ENCODE results near the gene SRGAP3. TPM values are rescaled to one million over a fixed set of nuclear protein-coding genes. Genes with fewer than 3 reads are reported as not detected.
A peak's percentile ranks its signal among the peaks of the same experiment; 100 is the strongest.

Gene SRGAP3
- total RNA-seq, 5 donors from 2014 or later (not counting 1 experiment from before 2014, with no cell fraction given), result 1.4 to 4.4 (median 2.8) TPM

- Histone ChIP-seq H3K27me3 (replicated peaks in 1 of 2; ENCODE audit: control insufficient read depth in 2 of 2, extremely low read depth in 1 of 2, insufficient read depth in 2 of 2, low read length in 1 of 2) (no peaks in the 10 kb centered on the region), H3K27ac (ENCODE audit: low read length) (no peak overlapping the region), H3K4me1 (ENCODE audit: control insufficient read depth in 1 of 2, extremely low read depth in 1 of 2, insufficient read depth in 2 of 2, low read length in 2 of 2) (no peaks in the 10 kb centered on the region), H3K4me3 (ENCODE audit: control insufficient read depth in 1 of 2, extremely low read depth in 1 of 2, low read length in 1 of 2) (no peak overlapping the region), H3K36me3 (ENCODE audit: control insufficient read depth in 2 of 2, extremely low read depth in 1 of 2, insufficient read depth in 1 of 2, low read length in 1 of 2) (peaks cover 0 to 14% of the 10 kb centered on the region in 2 donors), H3K9me3 (no peaks in the 10 kb centered on the region)
- ATAC-seq (replicated peaks in 1 of 4) (no peak), DNase-seq (no peak)
- peaks cover 4 to 30% (median 26%) of the 10 kb centered on the region in 3 donors for H3K4me1 Mint-ChIP-seq
- peaks cover 39% of the 10 kb centered on the region for H3K36me3 Mint-ChIP-seq
- H3K27ac Mint-ChIP-seq, result no peak overlapping the region
- no peaks in the 10 kb centered on the region for H3K27me3 Mint-ChIP-seq
- H3K4me3 Mint-ChIP-seq, result no peak overlapping the region
- H3K9me3 Mint-ChIP-seq, result no peaks in the 10 kb centered on the region
- POLR2A ChIA-PET, result no interaction called here
- CTCF ChIA-PET, result interaction anchor here in 1 of 2 donors (0.7 kb wide), 1 partner anchor 349 kb away, joined by 3 read pairs; no protein-coding TSS in a partner anchor
Observed at GRCh38 chr3:8953313-8953712, 296.1 kb downstream of the SRGAP3 start.

- Histone ChIP-seq H3K27ac (ENCODE audit: low read length) (no peak overlapping the region), H3K9me3 (no peaks in the 10 kb centered on the region), H3K27me3 (replicated peaks in 1 of 2; ENCODE audit: control insufficient read depth in 2 of 2, extremely low read depth in 1 of 2, insufficient read depth in 2 of 2, low read length in 1 of 2) (no peaks in the 10 kb centered on the region), H3K36me3 (ENCODE audit: control insufficient read depth in 2 of 2, extremely low read depth in 1 of 2, insufficient read depth in 1 of 2, low read length in 1 of 2) (peaks cover 0 to 16% of the 10 kb centered on the region in 2 donors), H3K4me3 (ENCODE audit: control insufficient read depth in 1 of 2, extremely low read depth in 1 of 2, low read length in 1 of 2) (no peak overlapping the region), H3K4me1 (ENCODE audit: control insufficient read depth in 1 of 2, extremely low read depth in 1 of 2, insufficient read depth in 2 of 2, low read length in 2 of 2) (no peaks in the 10 kb centered on the region)
- no peaks in the 10 kb centered on the region for H3K27me3 Mint-ChIP-seq
- ChIA-PET POLR2A (no interaction called here), CTCF (no interaction called here)
- no peak overlapping the region for H3K27ac Mint-ChIP-seq
- ATAC-seq (replicated peaks in 1 of 4), result no peak
- H3K4me3 Mint-ChIP-seq, result no peak overlapping the region
- DNase-seq, result no peak
- no peaks in the 10 kb centered on the region for H3K9me3 Mint-ChIP-seq
- H3K4me1 Mint-ChIP-seq, result peaks cover 4 to 28% (median 26%) of the 10 kb centered on the region in 3 donors
- H3K36me3 Mint-ChIP-seq, result peaks cover 42% of the 10 kb centered on the region
Observed at GRCh38 chr3:8952130-8952529, 297.3 kb downstream of the SRGAP3 start.

GRCh38 chr3:8945890-8946600 lies 303.4 kb downstream of the SRGAP3 start:
- peaks cover under 1 to 11% (median 2%) of the 10 kb centered on the region in 3 donors for H3K4me1 Mint-ChIP-seq
- Histone ChIP-seq H3K4me3 (ENCODE audit: control insufficient read depth in 1 of 2, extremely low read depth in 1 of 2, low read length in 1 of 2) (no peak overlapping the region), H3K4me1 (ENCODE audit: control insufficient read depth in 1 of 2, extremely low read depth in 1 of 2, insufficient read depth in 2 of 2, low read length in 2 of 2) (no peaks in the 10 kb centered on the region), H3K9me3 (peaks cover 10% of the 10 kb centered on the region), H3K27ac (ENCODE audit: low read length) (no peak overlapping the region), H3K36me3 (ENCODE audit: control insufficient read depth in 2 of 2, extremely low read depth in 1 of 2, insufficient read depth in 1 of 2, low read length in 1 of 2) (peaks cover 10 to 22% of the 10 kb centered on the region in 2 donors), H3K27me3 (replicated peaks in 1 of 2; ENCODE audit: control insufficient read depth in 2 of 2, extremely low read depth in 1 of 2, insufficient read depth in 2 of 2, low read length in 1 of 2) (no peaks in the 10 kb centered on the region)
- H3K27ac Mint-ChIP-seq, result no peak overlapping the region
- no peaks in the 10 kb centered on the region for H3K27me3 Mint-ChIP-seq
- H3K9me3 Mint-ChIP-seq, result peaks cover 7 to 20% (median 14%) of the 10 kb centered on the region in 3 donors
- no CpG with 5 or more reads among the region's 3 CpGs for WGBS (ENCODE audit: insufficient coverage)
- ChIA-PET CTCF (interaction anchor here in 1 of 2 donors (0.7 kb wide), 1 partner anchor 14 kb away, joined by 4 read pairs; no protein-coding TSS in a partner anchor), POLR2A (interaction anchor here in 1 of 2 donors (0.6 kb wide), 1 partner anchor 933 kb away, joined by 5 read pairs; no protein-coding TSS in a partner anchor)
- ATAC-seq (replicated peaks in 1 of 4) (no peak), DNase-seq (no peak)
- H3K4me3 Mint-ChIP-seq, result no peak overlapping the region
- peaks cover 65% of the 10 kb centered on the region for H3K36me3 Mint-ChIP-seq

- H3K9me3 Mint-ChIP-seq, result peaks cover 7 to 20% (median 14%) of the 10 kb centered on the region in 3 donors
- ChIA-PET CTCF (interaction anchor here in 1 of 2 donors (0.6 kb wide), 1 partner anchor 360 kb away, joined by 3 read pairs; no protein-coding TSS in a partner anchor), POLR2A (no interaction called here)
- Histone ChIP-seq H3K36me3 (ENCODE audit: control insufficient read depth in 2 of 2, extremely low read depth in 1 of 2, insufficient read depth in 1 of 2, low read length in 1 of 2) (peaks cover 10 to 29% of the 10 kb centered on the region in 2 donors), H3K4me3 (ENCODE audit: control insufficient read depth in 1 of 2, extremely low read depth in 1 of 2, low read length in 1 of 2) (no peak overlapping the region), H3K9me3 (peaks cover 10% of the 10 kb centered on the region), H3K4me1 (ENCODE audit: control insufficient read depth in 1 of 2, extremely low read depth in 1 of 2, insufficient read depth in 2 of 2, low read length in 2 of 2) (no peaks in the 10 kb centered on the region), H3K27ac (ENCODE audit: low read length) (no peak overlapping the region), H3K27me3 (replicated peaks in 1 of 2; ENCODE audit: control insufficient read depth in 2 of 2, extremely low read depth in 1 of 2, insufficient read depth in 2 of 2, low read length in 1 of 2) (no peaks in the 10 kb centered on the region)
- H3K4me1 Mint-ChIP-seq, result no peaks in the 10 kb centered on the region
- DNase-seq, result no peak
- ATAC-seq (replicated peaks in 1 of 4), result no peak
- H3K4me3 Mint-ChIP-seq, result no peak overlapping the region
- WGBS (ENCODE audit: insufficient coverage), result no CpG with 5 or more reads among the region's 4 CpGs
- H3K27me3 Mint-ChIP-seq, result no peaks in the 10 kb centered on the region
- peaks cover 75% of the 10 kb centered on the region for H3K36me3 Mint-ChIP-seq
- H3K27ac Mint-ChIP-seq, result no peak overlapping the region
Observed at GRCh38 chr3:8942746-8943488, 306.5 kb downstream of the SRGAP3 start.

DNA sequence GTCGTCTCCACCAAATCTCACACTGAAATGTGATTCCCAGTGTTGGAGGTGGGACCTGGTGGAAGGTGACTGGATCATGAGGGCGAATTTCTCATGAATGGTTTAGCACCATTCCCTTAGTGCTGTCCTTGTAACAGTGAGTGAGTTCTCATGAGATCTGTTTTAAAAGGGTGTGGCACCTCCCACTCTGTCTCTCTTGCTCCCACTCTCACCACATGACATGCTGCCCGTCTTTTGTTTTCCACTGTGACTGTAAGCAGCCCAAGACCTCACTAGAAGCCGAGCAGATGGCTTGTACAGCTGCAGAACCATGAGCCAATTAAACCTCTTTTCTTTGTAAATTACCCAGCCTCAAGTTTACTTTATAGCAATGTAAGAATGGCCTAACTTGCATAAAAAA lies 307.3 kb downstream of the SRGAP3 start:
- Mint-ChIP-seq H3K9me3 (peaks cover 7 to 20% (median 14%) of the 10 kb centered on the region in 3 donors), H3K27ac (no peak overlapping the region), H3K27me3 (no peaks in the 10 kb centered on the region), H3K4me3 (no peak overlapping the region), H3K36me3 (peaks cover 73% of the 10 kb centered on the region), H3K4me1 (no peaks in the 10 kb centered on the region)
- no peaks in the 10 kb centered on the region for H3K4me1 ChIP-seq (ENCODE audit: control insufficient read depth in 1 of 2, extremely low read depth in 1 of 2, insufficient read depth in 2 of 2, low read length in 2 of 2)
- H3K36me3 ChIP-seq (ENCODE audit: control insufficient read depth in 2 of 2, extremely low read depth in 1 of 2, insufficient read depth in 1 of 2, low read length in 1 of 2), result peaks cover 10 to 27% of the 10 kb centered on the region in 2 donors
- CTCF ChIA-PET, result no interaction called here
- 83% methylated on average over 2 of the region's 4 CpGs for WGBS (ENCODE audit: insufficient coverage)
- H3K9me3 ChIP-seq, result peaks cover 10% of the 10 kb centered on the region
- no peak overlapping the region for H3K4me3 ChIP-seq (ENCODE audit: control insufficient read depth in 1 of 2, extremely low read depth in 1 of 2, low read length in 1 of 2)
- no peaks in the 10 kb centered on the region for H3K27me3 ChIP-seq (replicated peaks in 1 of 2; ENCODE audit: control insufficient read depth in 2 of 2, extremely low read depth in 1 of 2, insufficient read depth in 2 of 2, low read length in 1 of 2)
- DNase-seq (no peak), ATAC-seq (replicated peaks in 1 of 4) (no peak)
- H3K27ac ChIP-seq (ENCODE audit: low read length), result no peak overlapping the region
- POLR2A ChIA-PET, result no interaction called here

DNA sequence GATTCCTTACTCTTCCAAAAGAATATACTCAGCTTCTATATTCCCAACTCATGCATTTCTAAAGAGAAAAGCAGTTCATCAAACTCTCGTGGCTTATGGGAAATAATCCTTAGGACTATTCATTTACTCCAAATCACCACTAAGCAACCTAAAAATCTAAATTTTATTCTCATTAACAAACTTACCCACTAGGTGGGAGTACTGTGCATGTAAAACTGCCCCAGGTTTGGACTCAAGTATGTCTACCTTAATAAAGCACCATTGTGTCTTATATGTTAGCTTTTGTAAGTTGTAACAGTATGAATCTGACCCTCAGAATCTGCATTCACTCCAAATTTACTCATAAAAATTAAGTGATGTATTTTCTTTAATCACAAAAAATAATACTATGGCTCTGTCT lies 311.4 kb downstream of the SRGAP3 start:
- DNase-seq (peak in 1 of 35 experiments; percentile 8), ATAC-seq (replicated peaks in 1 of 4) (no peak)
- Mint-ChIP-seq H3K4me1 (no peaks in the 10 kb centered on the region), H3K27me3 (no peaks in the 10 kb centered on the region), H3K4me3 (no peak overlapping the region), H3K9me3 (peaks cover 3 to 7% (median 5%) of the 10 kb centered on the region in 3 donors), H3K27ac (no peak overlapping the region), H3K36me3 (peaks cover 57% of the 10 kb centered on the region)
- Histone ChIP-seq H3K9me3 (peaks cover 4% of the 10 kb centered on the region), H3K27me3 (replicated peaks in 1 of 2; ENCODE audit: control insufficient read depth in 2 of 2, extremely low read depth in 1 of 2, insufficient read depth in 2 of 2, low read length in 1 of 2) (no peaks in the 10 kb centered on the region), H3K4me3 (ENCODE audit: control insufficient read depth in 1 of 2, extremely low read depth in 1 of 2, low read length in 1 of 2) (no peak overlapping the region), H3K36me3 (ENCODE audit: control insufficient read depth in 2 of 2, extremely low read depth in 1 of 2, insufficient read depth in 1 of 2, low read length in 1 of 2) (peaks cover 7 to 23% of the 10 kb centered on the region in 2 donors), H3K27ac (ENCODE audit: low read length) (no peak overlapping the region), H3K4me1 (ENCODE audit: control insufficient read depth in 1 of 2, extremely low read depth in 1 of 2, insufficient read depth in 2 of 2, low read length in 2 of 2) (no peaks in the 10 kb centered on the region)
- ChIA-PET POLR2A (no interaction called here), CTCF (no interaction called here)
- WGBS (ENCODE audit: insufficient coverage), result 88% methylated on average over 1 of the region's 1 CpG
